Measurements from ENCODE around the gene KIAA0040.

GRCh38 chr1:175158170-175158591, 34.4 kb downstream of the KIAA0040 start:
- TF ChIP-seq CTCF (IDR thresholded peaks at IDR 0.05; ENCODE audit: extremely low read depth in 1 of 2, insufficient read depth in 1 of 2, low read depth in 1 of 2, low read length in 2 of 2): no peak
- TF ChIP-seq MYC (IDR thresholded peaks at IDR 0.05; ENCODE audit: low read depth, low read length): no peak
- no peak for TF ChIP-seq POLR2A (IDR thresholded peaks at IDR 0.05; ENCODE audit: low read depth, low read length)

Data from endothelial cell of umbilical vein (primary cell).